Measurements from ENCODE around the gene PTGDR. TPM values are rescaled to one million over a fixed set of nuclear protein-coding genes. Genes with fewer than 3 reads are reported as not detected.

PTGDR gene
- total and polyA plus RNA-seq, 9 of the 15 experiments (the other 6 are each of a cell fraction or from before 2014, with no cell fraction given) = not detected

GRCh38 chr14:52259434-52259833 is 8.1 kb upstream of the PTGDR start:
- H3K4me3 ChIP-seq = no peak overlapping the region
- H3K4me1 ChIP-seq (replicated peaks in 1 of 2; ENCODE audit: control insufficient read depth in 2 of 2, insufficient read depth in 2 of 2, low read length in 2 of 2) = no peaks in the 10 kb centered on the region
- no peaks in the 10 kb centered on the region for H3K36me3 ChIP-seq (ENCODE audit: control insufficient read depth, insufficient read depth, low read length)
- H4K20me1 ChIP-seq (replicated peaks; ENCODE audit: control insufficient read depth, insufficient read depth, low read length) = no peaks in the 10 kb centered on the region
- no peaks in the 10 kb centered on the region for H3K27me3 ChIP-seq (ENCODE audit: control insufficient read depth in 2 of 2, insufficient read depth in 2 of 2, low read length in 2 of 2)
- DNase-seq (ENCODE audit: extremely low read depth in 1 of 4, low spot score in 3 of 4) = no peak
- no TSS peak for BruUV-seq (replicated peaks)
- H3K9me1 ChIP-seq (ENCODE audit: control insufficient read depth, insufficient read depth, low read length) = no peaks in the 10 kb centered on the region
- CTCF ChIA-PET (ENCODE audit: low intra/inter-chr PET ratio) = no interaction called here
- in situ Hi-C loops (cut with MboI) = no loop called here
- no peak overlapping the region for H3K27ac ChIP-seq (ENCODE audit: extremely low read depth, low read depth, low read length)
- no peak overlapping the region for H2AFZ ChIP-seq (ENCODE audit: low read depth, low read length)
- H3K9ac ChIP-seq (ENCODE audit: insufficient read depth in 1 of 2, low read depth in 2 of 2, low read length in 2 of 2) = no peak overlapping the region
- H3K4me2 ChIP-seq (ENCODE audit: insufficient read depth, low read length) = no peak overlapping the region
- intact Hi-C loops (cut with micrococcal nuclease) = no loop called here
- no peak for TF ChIP-seq ZFP1 (CRISPR knock-in tag; IDR thresholded peaks at IDR 0.05)
- TF ChIP-seq TSC22D4 (tag; IDR thresholded peaks at IDR 0.05) = no peak
- no peak for TF ChIP-seq ZNF584 (CRISPR knock-in tag; IDR thresholded peaks at IDR 0.05; ENCODE audit: low read depth)
- no peak for TF ChIP-seq STAT6 (CRISPR knock-in tag; IDR thresholded peaks at IDR 0.05)
- TF ChIP-seq ELF2 (CRISPR knock-in tag; IDR thresholded peaks at IDR 0.05) = no peak
- no peak for TF ChIP-seq EHMT2 (IDR thresholded peaks at IDR 0.05)
- TF ChIP-seq MTF1 (CRISPR knock-in tag; IDR thresholded peaks at IDR 0.05; ENCODE audit: borderline replicate concordance) = no peak
- no peak for TF ChIP-seq MTA3 (IDR thresholded peaks at IDR 0.05; ENCODE audit: borderline replicate concordance)
- TF ChIP-seq KLF1 (tag; IDR thresholded peaks at IDR 0.05) = no peak
- TF ChIP-seq LEF1 (IDR thresholded peaks at IDR 0.05) = no peak
- no peak for TF ChIP-seq ATF1 (CRISPR knock-in tag; IDR thresholded peaks at IDR 0.05)
- no peak for TF ChIP-seq ATF1 (tag; IDR thresholded peaks at IDR 0.05)
- no peaks in the 10 kb centered on the region for H3K79me2 ChIP-seq (ENCODE audit: control insufficient read depth, insufficient read depth, low read length)
- WGBS (ENCODE audit: insufficient coverage, low coverage, missing lambda C conversion rate) = 0% methylated on average over 3 of the region's 5 CpGs
- POLR2A ChIA-PET = interaction anchor here (0.6 kb wide), 1 partner anchor 1700 kb away, joined by 3 read pairs; no protein-coding TSS in a partner anchor
- no peak for ATAC-seq
- no peaks in the 10 kb centered on the region for H3K9me3 ChIP-seq (replicated peaks; ENCODE audit: control insufficient read depth, insufficient read depth, low read depth, low read length)
- FAIRE-seq = no peak
